Neuronal stem cell (in vitro differentiated cells): ENCODE results near the gene KCNIP4.

ENCODE experiments used
- DNase-seq: peaks from one replicate; pipeline ENCODE4 v3.0.0-alpha.2; 2013; ENCODE audit warnings: low spot score
- H2AFZ ChIP-seq: one replicate; pipeline ENCODE4 v1.6.1; 2013; ENCODE audit warnings: mild to moderate bottlenecking, low read length, inconsistent platforms
- H2AK5ac ChIP-seq: 2 replicates; pipeline ENCODE4 v1.6.1; 2013; ENCODE audit warnings: low read depth, mild to moderate bottlenecking, inconsistent platforms, low read length, moderate library complexity, mixed read lengths
- H2BK120ac ChIP-seq: 2 replicates; pipeline ENCODE4 v1.6.1; 2013; ENCODE audit warnings: low read depth, mild to moderate bottlenecking, inconsistent platforms, low read length, moderate library complexity, mixed read lengths
- H2BK12ac ChIP-seq: one replicate; pipeline ENCODE4 v1.6.1; 2013; ENCODE audit warnings: low read length, inconsistent platforms
- H2BK15ac ChIP-seq: 2 replicates; pipeline ENCODE4 v1.6.1; 2013; ENCODE audit warnings: mild to moderate bottlenecking, low read length, inconsistent platforms, mixed read lengths
- H2BK5ac ChIP-seq: one replicate; pipeline ENCODE4 v1.6.1; 2013; ENCODE audit warnings: inconsistent platforms, mild to moderate bottlenecking, low read length, moderate library complexity
- H3K14ac ChIP-seq: one replicate; pipeline ENCODE4 v1.6.1; 2013; ENCODE audit warnings: low read length, inconsistent platforms
- H3K18ac ChIP-seq: 2 replicates; pipeline ENCODE4 v1.6.1; 2013; ENCODE audit warnings: low read length, inconsistent platforms
- H3K23ac ChIP-seq: 2 replicates; pipeline ENCODE4 v1.6.1; 2013; ENCODE audit warnings: low read depth, mild to moderate bottlenecking, mixed read lengths, low read length, inconsistent platforms; ENCODE audit not compliant: poor library complexity
- H3K27ac ChIP-seq: replicated peaks from 3 replicates; pipeline ENCODE4 v1.5.1; 2013; ENCODE audit warnings: low read length, inconsistent platforms
- H3K27me3 ChIP-seq, 3 experiments: 2 replicates each; pipeline ENCODE4 v1.6.1; 2013; ENCODE audit warnings: low read length in 3 of 3, mild to moderate bottlenecking in 2 of 3, inconsistent platforms in 1 of 3, low read depth in 1 of 3, mixed read lengths in 1 of 3, moderate library complexity in 1 of 3; ENCODE audit not compliant: control insufficient read depth in 3 of 3, insufficient read depth in 3 of 3
- H3K36me3 ChIP-seq, 2 donors: replicated peaks in 1 of 2; 2 replicates each; pipeline ENCODE4 v1.6.1; 2013; ENCODE audit warnings: low read length in 2 of 2; ENCODE audit not compliant: control insufficient read depth in 2 of 2, insufficient read depth in 2 of 2
- H3K4ac ChIP-seq: 2 replicates; pipeline ENCODE4 v1.6.1; 2013; ENCODE audit warnings: inconsistent platforms, mild to moderate bottlenecking, low read length, moderate library complexity
- H3K4me1 ChIP-seq, 2 donors: 1 replicate in 1 of 2; 2 replicates in 1 of 2; pipeline ENCODE4 v1.6.1; 2013; ENCODE audit warnings: low read length in 2 of 2, low read depth in 1 of 2; ENCODE audit not compliant: control insufficient read depth in 2 of 2, insufficient read depth in 1 of 2
- H3K4me2 ChIP-seq: one replicate; pipeline ENCODE4 v1.6.1; 2013; ENCODE audit warnings: mild to moderate bottlenecking, low read length, inconsistent platforms; ENCODE audit not compliant: insufficient read depth, poor library complexity, severe bottlenecking
- H3K4me3 ChIP-seq, 2 donors: 2 replicates each; pipeline ENCODE4 v1.5.1; 2013; ENCODE audit warnings: low read length in 2 of 2, mild to moderate bottlenecking in 2 of 2, inconsistent platforms in 1 of 2, moderate library complexity in 1 of 2
- H3K79me1 ChIP-seq: one replicate; pipeline ENCODE4 v1.6.1; 2013; ENCODE audit warnings: low read depth, mild to moderate bottlenecking, inconsistent platforms, low read length, moderate library complexity
- H3K9ac ChIP-seq: one replicate; pipeline ENCODE4 v1.6.1; 2013; ENCODE audit warnings: mild to moderate bottlenecking, low read depth, low read length, inconsistent platforms; ENCODE audit not compliant: poor library complexity
- H3K9me3 ChIP-seq, 2 donors: replicated peaks in 1 of 2; 2 replicates each; pipeline versions ENCODE3 to v1.6.1; 2013; ENCODE audit warnings: low read length in 2 of 2, mild to moderate bottlenecking in 2 of 2, inconsistent platforms in 1 of 2, low read depth in 1 of 2, mixed read lengths in 1 of 2, moderate library complexity in 1 of 2; ENCODE audit not compliant: control insufficient read depth in 2 of 2, insufficient read depth in 1 of 2
- H4K8ac ChIP-seq: one replicate; pipeline ENCODE4 v1.6.1; 2013; ENCODE audit warnings: low read depth, mild to moderate bottlenecking, inconsistent platforms, low read length, moderate library complexity
- H4K91ac ChIP-seq: one replicate; pipeline ENCODE4 v1.6.1; 2013; ENCODE audit warnings: low read length, low read depth, mild to moderate bottlenecking, inconsistent platforms; ENCODE audit not compliant: poor library complexity
- WGBS, 2 donors: extraction: QIAGEN DNeasy Blood & Tissue Kit; methylation state at CpG; one replicate each; pipeline ENCODE4 v1.1.7; 2013; ENCODE audit warnings: missing lambda C conversion rate in 2 of 2, mixed read lengths in 1 of 2; ENCODE audit not compliant: insufficient read length in 2 of 2, insufficient replicate concordance in 1 of 2; ENCODE audit errors: extremely low coverage in 2 of 2; 5-methylcytosine and 5-hydroxymethylcytosine counted together

Gene KCNIP4

GRCh38 chr4:21034728-21035127 is 913.8 kb downstream of the KCNIP4 start:
- Histone ChIP-seq H3K27ac (no peak overlapping the region), H3K14ac (no peak overlapping the region), H4K91ac (no peak overlapping the region), H3K4me1 (no peaks in the 10 kb centered on the region), H3K9me3 (no peaks in the 10 kb centered on the region), H2BK5ac (no peak overlapping the region), H2BK12ac (no peak overlapping the region), H2AFZ (no peak overlapping the region), H3K4ac (no peak overlapping the region), H3K27me3 (no peaks in the 10 kb centered on the region), H3K18ac (no peak overlapping the region), H2BK15ac (no peak overlapping the region), H3K79me1 (no peaks in the 10 kb centered on the region), H3K23ac (no peak overlapping the region), H3K4me2 (no peak overlapping the region), H2BK120ac (no peak overlapping the region), H2AK5ac (no peak overlapping the region), H3K4me3 (no peak overlapping the region), H3K36me3 (no peaks in the 10 kb centered on the region), H3K9ac (no peak overlapping the region), H4K8ac (no peak overlapping the region)
- DNase-seq = no peak
- no CpG with 5 or more reads among the region's 5 CpGs for WGBS, 2 donors

- H3K27me3 ChIP-seq = no peaks in the 10 kb centered on the region
- DNase-seq = no peak
- no peak overlapping the region for H2AFZ ChIP-seq
- no peak overlapping the region for H3K14ac ChIP-seq
- no peak overlapping the region for H2BK5ac ChIP-seq
- H4K91ac ChIP-seq = no peak overlapping the region
- H2BK15ac ChIP-seq = no peak overlapping the region
- H3K4me2 ChIP-seq = no peak overlapping the region
- no peaks in the 10 kb centered on the region for H3K9me3 ChIP-seq
- H3K23ac ChIP-seq = no peak overlapping the region
- no peak overlapping the region for H3K4ac ChIP-seq
- H3K18ac ChIP-seq = no peak overlapping the region
- no peak overlapping the region for H3K9ac ChIP-seq
- no CpG with 5 or more reads among the region's 3 CpGs for WGBS, 2 donors
- no peak overlapping the region for H4K8ac ChIP-seq
- no peaks in the 10 kb centered on the region for H3K79me1 ChIP-seq
- no peak overlapping the region for H2AK5ac ChIP-seq
- no peaks in the 10 kb centered on the region for H3K4me1 ChIP-seq
- H3K4me3 ChIP-seq = no peak overlapping the region
- H2BK120ac ChIP-seq = no peak overlapping the region
- H3K36me3 ChIP-seq = no peaks in the 10 kb centered on the region
- no peak overlapping the region for H3K27ac ChIP-seq
- H2BK12ac ChIP-seq = no peak overlapping the region
These were observed 916.4 kb downstream of the KCNIP4 start for GRCh38 chr4:21032089-21032645.

- Histone ChIP-seq H2BK12ac (no peak overlapping the region), H2AFZ (no peak overlapping the region), H3K4me3 (no peak overlapping the region), H3K27ac (no peak overlapping the region), H3K9me3 (no peaks in the 10 kb centered on the region), H2BK120ac (no peak overlapping the region), H4K91ac (no peak overlapping the region), H3K23ac (no peak overlapping the region), H2BK15ac (no peak overlapping the region), H3K4ac (no peak overlapping the region), H3K4me2 (no peak overlapping the region), H3K9ac (no peak overlapping the region), H3K14ac (no peak overlapping the region), H2BK5ac (no peak overlapping the region), H2AK5ac (no peak overlapping the region), H3K4me1 (no peaks in the 10 kb centered on the region), H3K79me1 (no peaks in the 10 kb centered on the region), H3K27me3 (no peaks in the 10 kb centered on the region), H4K8ac (no peak overlapping the region), H3K18ac (no peak overlapping the region), H3K36me3 (no peaks in the 10 kb centered on the region)
- DNase-seq = no peak
- WGBS, 2 donors = no CpG with 5 or more reads among the region's 2 CpGs
These were observed 929.8 kb downstream of the KCNIP4 start for GRCh38 chr4:21018817-21019216.

- H3K9ac ChIP-seq = no peak overlapping the region
- no peaks in the 10 kb centered on the region for H3K36me3 ChIP-seq
- no peak overlapping the region for H2AFZ ChIP-seq
- H2BK120ac ChIP-seq = no peak overlapping the region
- H2BK5ac ChIP-seq = no peak overlapping the region
- no peak overlapping the region for H3K4ac ChIP-seq
- no peak overlapping the region for H3K4me2 ChIP-seq
- no peak overlapping the region for H3K23ac ChIP-seq
- no peak overlapping the region for H4K91ac ChIP-seq
- H2BK15ac ChIP-seq = no peak overlapping the region
- no peaks in the 10 kb centered on the region for H3K9me3 ChIP-seq
- no peak overlapping the region for H2AK5ac ChIP-seq
- no peak for DNase-seq
- H4K8ac ChIP-seq = no peak overlapping the region
- no peaks in the 10 kb centered on the region for H3K79me1 ChIP-seq
- peaks cover 0 to 11% of the 10 kb centered on the region in 2 donors for H3K4me1 ChIP-seq
- no peak overlapping the region for H3K18ac ChIP-seq
- no peak overlapping the region for H2BK12ac ChIP-seq
- H3K14ac ChIP-seq = no peak overlapping the region
- no peak overlapping the region for H3K27ac ChIP-seq
- no peak overlapping the region for H3K4me3 ChIP-seq
- no CpG with 5 or more reads among the region's 1 CpG for WGBS, 2 donors
- H3K27me3 ChIP-seq = no peaks in the 10 kb centered on the region
These were observed 935.1 kb downstream of the KCNIP4 start for GRCh38 chr4:21013501-21013900.
